GM12801 (cell line): Measurements from ENCODE around the gene LSM7.

Source experiments
- CTCF ChIP-seq: IDR thresholded peaks from one replicate; pipeline ENCODE4 v1.5.1; 2011; ENCODE audit warnings: control low read depth; ENCODE audit not compliant: insufficient read length; ENCODE audit errors: extremely low read depth

LSM7 gene

GRCh38 chr19:2353887-2354592 is 25.7 kb upstream of the LSM7 start:
- TF ChIP-seq CTCF, result no peak

- TF ChIP-seq CTCF, result no peak
Observed at GRCh38 chr19:2353159-2353886, 24.9 kb upstream of the LSM7 start.

GRCh38 chr19:2352121-2352520 is 23.7 kb upstream of the LSM7 start:
- TF ChIP-seq CTCF, result no peak

- TF ChIP-seq CTCF, result no peak
Observed at GRCh38 chr19:2351591-2351990, 23.2 kb upstream of the LSM7 start.

GRCh38 chr19:2350656-2351055 is 22.3 kb upstream of the LSM7 start:
- TF ChIP-seq CTCF, result no peak

GRCh38 chr19:2345794-2346663 is 17.6 kb upstream of the LSM7 start:
- TF ChIP-seq CTCF, result no peak

- TF ChIP-seq CTCF, result no peak
Observed at GRCh38 chr19:2345076-2345475, 16.7 kb upstream of the LSM7 start.
